ENCODE data around the gene ARID1B.

DNA sequence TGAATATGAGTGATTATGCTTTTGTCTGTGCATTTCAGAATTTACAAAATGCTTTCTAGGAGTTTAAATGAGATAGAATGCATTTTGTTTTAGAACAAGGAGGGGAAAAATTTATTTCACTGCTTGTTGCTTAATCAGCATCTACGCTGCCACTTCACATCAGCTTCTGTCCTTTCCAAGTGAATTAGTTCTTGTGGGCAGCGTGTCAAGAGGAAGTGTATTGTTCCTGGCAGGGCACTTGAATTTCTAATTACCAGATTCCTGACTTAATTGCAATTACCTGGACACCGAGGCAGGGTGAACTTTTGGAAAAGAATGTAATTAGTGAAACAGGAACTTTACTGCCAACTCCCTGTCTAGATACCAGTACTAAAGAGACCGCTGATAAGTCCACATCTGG is 282.6 kb downstream of the ARID1B start:
- TF ChIP-seq CTCF (IDR thresholded peaks at IDR 0.05 in 2 of 3, conservative IDR thresholded peaks at IDR 0.05 in 1 of 3; ENCODE audit: insufficient read depth in 2 of 3, low read depth in 1 of 3, low read length in 3 of 3) (no peak), DNMT1 (IDR thresholded peaks at IDR 0.05) (no peak), CHD1 (IDR thresholded peaks at IDR 0.05; ENCODE audit: low read length) (no peak), ZNF121 (CRISPR knock-in tag; conservative IDR thresholded peaks at IDR 0.05) (no peak), ARID3B (CRISPR knock-in tag; IDR thresholded peaks at IDR 0.05; ENCODE audit: borderline replicate concordance) (no peak), FOXK2 (conservative IDR thresholded peaks at IDR 0.05 in 1 of 2, IDR thresholded peaks at IDR 0.05 in 1 of 2; ENCODE audit: low read depth in 2 of 2) (no peak), ZNF253 (CRISPR knock-in tag; conservative IDR thresholded peaks at IDR 0.05) (no peak), HNRNPL (IDR thresholded peaks at IDR 0.05; ENCODE audit: low read depth, low read length) (no peak), SMAD1 (IDR thresholded peaks at IDR 0.05; ENCODE audit: low read depth, low read length, partially characterized antibody) (no peak), NFIC (IDR thresholded peaks at IDR 0.05) (no peak), JUND (IDR thresholded peaks at IDR 0.05; ENCODE audit: borderline replicate concordance, low read depth, low read length) (no peak), JUND (tag; IDR thresholded peaks at IDR 0.05; ENCODE audit: borderline replicate concordance, low read depth, low read length) (no peak), SIN3A (IDR thresholded peaks at IDR 0.05; ENCODE audit: borderline replicate concordance in 2 of 2, control insufficient read depth in 1 of 2, low read depth in 2 of 2, low read length in 2 of 2) (no peak)
